NCI-H2227 (cell line): ENCODE measurements around the gene CLIC1.

Experiments used
- DNase-seq: peaks from one replicate; lab custom pipeline; 2025; ENCODE audit not compliant: unreplicated experiment; lab: John Stamatoyannopoulos, UW

The CLIC1 gene

GRCh38 chr6:31736021-31736767 is at the start of gene CLIC1:
Gene CLIC1 (minus strand): TSS chr6:31736530. CDS start chr6:31736300, 230 bp downstream.
- DNase-seq = peak; percentile 86

DNA sequence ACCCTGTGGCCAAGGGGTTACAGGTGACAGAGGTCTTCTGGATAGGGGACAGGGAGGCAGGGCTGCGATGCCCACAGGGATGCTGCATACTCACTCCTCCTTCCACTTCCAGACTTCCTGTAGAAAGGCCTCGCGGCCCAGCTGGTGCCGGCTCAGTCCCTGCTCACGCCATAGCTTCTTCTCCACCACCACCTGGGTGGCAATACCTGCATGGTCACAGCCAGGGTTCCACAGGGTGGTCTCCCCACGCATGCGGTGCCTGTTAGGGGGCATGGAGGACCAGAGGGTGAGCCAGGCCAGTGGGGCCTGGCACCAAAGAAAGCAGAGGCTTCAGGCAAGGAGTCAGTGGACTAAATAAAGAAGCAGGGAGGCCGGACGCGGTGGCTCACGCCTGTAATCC is 49.1 kb upstream of the CLIC1 start:
- DNase-seq = no peak

- no peak for DNase-seq
Observed at GRCh38 chr6:31784098-31784925, 48.0 kb upstream of the CLIC1 start.

DNA sequence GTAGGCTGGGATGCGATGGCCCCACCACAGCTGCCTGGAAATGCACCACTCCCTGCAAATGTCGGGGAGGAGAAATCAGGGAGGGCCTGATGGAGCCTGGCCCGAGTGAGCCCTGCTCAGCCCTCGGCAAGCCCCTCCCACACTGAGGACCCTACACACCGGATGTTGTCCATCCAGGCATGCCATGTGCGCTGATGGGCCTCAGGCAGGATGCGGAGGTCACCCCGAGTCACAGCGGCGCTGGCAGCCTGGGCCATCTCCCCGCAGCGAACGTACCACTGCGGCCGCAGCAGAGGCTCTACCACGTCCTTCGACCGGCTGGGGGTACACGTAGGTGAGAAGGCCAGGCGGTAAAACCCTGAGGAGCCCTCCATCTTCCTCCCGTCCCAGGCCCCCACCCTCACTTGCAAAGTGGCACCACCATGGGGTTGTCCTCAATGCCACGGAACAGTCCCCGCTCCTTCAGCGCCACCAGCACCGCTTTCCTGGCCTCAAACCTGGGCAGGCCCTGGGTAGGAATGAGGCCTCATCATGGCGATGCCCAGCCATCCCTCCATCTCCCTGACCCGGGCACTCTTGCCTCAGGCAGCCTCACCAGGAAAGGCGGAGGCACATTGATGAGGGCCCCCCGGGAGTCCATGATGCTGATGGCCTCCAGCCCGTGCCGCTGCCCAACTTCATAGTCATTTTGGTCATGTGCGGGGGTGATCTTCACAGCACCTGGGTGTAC is 46.0 kb upstream of the CLIC1 start:
- DNase-seq = no peak

DNA sequence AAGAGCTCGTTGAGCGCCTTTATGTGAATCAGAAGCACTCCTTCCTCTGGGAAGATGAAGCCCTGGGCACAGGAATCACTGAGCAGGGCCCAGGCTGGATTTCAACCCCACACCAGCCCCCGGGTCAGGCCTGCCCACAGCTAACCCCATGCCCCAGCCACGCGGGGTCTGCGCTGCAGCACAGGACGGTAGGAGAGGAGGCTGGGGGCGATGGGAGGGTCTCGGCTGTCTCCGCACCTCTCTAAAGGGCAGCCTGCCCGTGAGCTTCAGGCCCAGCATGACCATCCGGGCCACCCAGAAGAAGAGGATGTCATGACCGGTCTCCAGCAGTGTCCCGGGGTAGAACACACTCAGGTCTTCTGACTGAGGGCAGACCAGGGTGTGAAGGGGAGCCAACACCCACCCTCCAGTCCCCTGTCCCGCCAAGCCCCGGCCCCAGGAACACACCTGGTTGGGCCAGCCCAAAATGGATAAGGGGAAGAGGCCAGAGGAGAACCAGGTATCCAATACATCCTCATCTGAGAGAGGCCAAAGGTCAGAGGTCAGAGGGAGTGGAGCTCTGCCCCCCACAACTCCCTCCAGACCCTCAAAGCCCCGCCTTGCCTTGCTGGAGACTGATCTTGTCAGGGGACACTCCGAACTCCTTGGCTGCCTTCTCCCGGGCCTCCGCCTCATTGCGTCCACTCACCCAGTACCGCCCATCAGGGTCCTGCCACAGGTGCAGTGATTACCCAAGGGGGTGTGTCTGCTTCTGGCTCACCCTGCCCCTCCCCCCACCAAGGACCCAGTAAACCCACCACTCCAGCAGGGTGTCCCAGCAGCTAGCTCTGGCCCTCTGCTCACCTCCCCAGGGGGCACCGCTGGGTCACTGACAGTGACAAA is 45.2 kb upstream of the CLIC1 start:
- DNase-seq = no peak

GRCh38 chr6:31780507-31781243 is 44.3 kb upstream of the CLIC1 start:
- no peak for DNase-seq

- no peak for DNase-seq
Observed at GRCh38 chr6:31779908-31780307, 43.6 kb upstream of the CLIC1 start.

- no peak for DNase-seq
Observed at GRCh38 chr6:31778999-31779885, 42.9 kb upstream of the CLIC1 start.

GRCh38 chr6:31778193-31778592 is 41.9 kb upstream of the CLIC1 start:
- DNase-seq = no peak

GRCh38 chr6:31777667-31778050 is 41.3 kb upstream of the CLIC1 start:
- DNase-seq = no peak

DNA sequence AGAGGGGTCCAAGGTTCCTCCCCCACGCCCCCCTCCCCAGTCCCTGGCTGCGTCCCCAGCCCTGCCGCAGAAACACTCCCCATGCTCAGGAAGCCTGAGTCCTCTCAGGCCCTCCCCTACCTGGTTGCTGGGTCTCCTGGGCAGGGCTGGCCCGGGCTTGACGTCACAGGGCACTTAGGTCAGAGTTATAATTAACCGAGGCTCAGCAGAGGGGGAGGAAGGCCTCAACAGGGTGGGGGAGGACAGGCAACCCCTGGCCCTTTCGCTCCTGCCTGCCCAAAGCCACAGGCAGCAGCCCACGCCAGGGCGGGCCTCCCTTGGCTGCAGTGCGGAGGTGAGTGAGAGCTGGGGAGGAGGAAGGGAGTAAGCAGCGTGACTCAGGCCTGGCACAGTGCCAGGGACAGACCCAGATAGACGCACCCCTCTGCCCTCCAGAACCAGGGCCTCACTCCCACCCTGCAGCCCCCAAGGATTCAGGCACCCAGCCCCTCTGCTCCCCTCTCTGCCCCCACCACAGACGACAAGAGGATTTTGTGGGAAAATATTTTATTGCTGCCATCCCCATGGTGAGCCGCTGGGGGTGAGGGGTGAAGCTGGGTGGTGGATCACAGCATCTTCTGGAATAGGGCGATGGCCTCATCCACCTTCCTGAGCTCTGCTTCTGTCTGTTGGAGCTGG is 40.8 kb upstream of the CLIC1 start, which contains the start of gene VWA7:
Gene VWA7 (minus strand): TSS at position 340 of the 678 bp plus-strand sequence. CDS start 549 bp downstream, outside the sequence.
- peak; percentile 69 for DNase-seq

- peak; percentile 65 for DNase-seq
Observed at GRCh38 chr6:31776485-31776988, 40.2 kb upstream of the CLIC1 start.

GRCh38 chr6:31775633-31776484 is 39.5 kb upstream of the CLIC1 start:
- DNase-seq = no peak

- DNase-seq = no peak
Observed at GRCh38 chr6:31775184-31775583, 38.9 kb upstream of the CLIC1 start.

DNA sequence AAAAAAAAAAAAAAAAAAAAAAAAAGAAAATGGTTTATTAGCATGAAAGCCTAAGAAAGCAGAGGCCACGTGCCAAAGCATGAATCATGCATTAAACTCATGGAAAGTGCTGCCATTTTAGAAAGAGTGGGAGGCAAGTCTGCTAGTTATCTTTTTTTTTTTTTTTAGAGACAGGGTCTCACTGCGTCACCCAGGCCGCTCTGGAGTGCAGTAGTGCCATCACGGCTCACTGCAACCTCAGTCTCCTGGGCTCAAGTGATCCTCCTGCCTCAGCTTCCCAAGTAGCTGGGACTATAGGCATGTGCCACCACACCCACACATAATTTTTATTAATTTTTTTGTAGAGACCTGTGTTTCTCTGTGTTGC is 35.6 kb upstream of the CLIC1 start:
- DNase-seq = no peak

DNA sequence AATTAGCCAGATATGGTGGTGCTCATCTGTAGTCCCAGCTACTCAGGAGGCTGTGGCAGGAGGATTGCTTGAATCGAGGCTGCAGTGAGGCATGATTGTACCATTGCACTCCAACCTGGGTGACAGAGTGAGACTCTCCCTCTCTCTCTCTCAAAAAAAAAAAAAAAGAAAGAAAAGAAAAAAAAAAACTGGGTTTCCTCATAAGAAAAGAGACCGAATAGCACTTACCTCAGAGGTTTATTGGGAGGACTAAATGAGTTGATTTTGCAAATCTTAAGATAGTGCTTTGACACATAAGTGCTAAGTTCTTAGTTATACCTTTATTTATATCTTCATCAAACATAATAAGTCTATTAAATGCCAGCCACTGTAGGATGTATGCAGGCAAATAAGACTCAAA is 34.5 kb upstream of the CLIC1 start:
- no peak for DNase-seq

- peak; percentile 38 for DNase-seq
Observed at GRCh38 chr6:31769684-31770371, 33.5 kb upstream of the CLIC1 start.
